GM19372 (cell line): ENCODE measurements around the gene RYR2.

ENCODE experiments used
- ATAC-seq: cut with Tn5 transposase; IDR thresholded peaks from one replicate; pipeline ENCODE4 v1.9.1; 2021; ENCODE audit warnings: mild to moderate bottlenecking, low read depth, moderate library complexity; ENCODE audit not compliant: unreplicated experiment

The RYR2 gene

GRCh38 chr1:237183963-237184540 lies 142.1 kb downstream of the RYR2 start:
- ATAC-seq = no peak

- no peak for ATAC-seq
Observed at GRCh38 chr1:237186675-237187074, 144.7 kb downstream of the RYR2 start.

- no peak for ATAC-seq
Observed at GRCh38 chr1:237187842-237188241, 145.9 kb downstream of the RYR2 start.

GRCh38 chr1:237191403-237191802 lies 149.4 kb downstream of the RYR2 start:
- no peak for ATAC-seq

- no peak for ATAC-seq
Observed at GRCh38 chr1:237197470-237198425, 155.8 kb downstream of the RYR2 start.

- ATAC-seq = no peak
Observed at GRCh38 chr1:237199026-237199425, 157.0 kb downstream of the RYR2 start.

- ATAC-seq = no peak
Observed at GRCh38 chr1:237201155-237201554, 159.2 kb downstream of the RYR2 start.

- ATAC-seq = no peak
Observed at GRCh38 chr1:237204841-237205240, 162.9 kb downstream of the RYR2 start.

GRCh38 chr1:237205400-237206064 lies 163.5 kb downstream of the RYR2 start:
- ATAC-seq = no peak

- no peak for ATAC-seq
Observed at GRCh38 chr1:237206065-237206414, 164.1 kb downstream of the RYR2 start.

GRCh38 chr1:237211031-237211430 lies 169.0 kb downstream of the RYR2 start:
- ATAC-seq = no peak

GRCh38 chr1:237211540-237211939 lies 169.6 kb downstream of the RYR2 start:
- ATAC-seq = no peak

GRCh38 chr1:237219751-237220642 lies 178.0 kb downstream of the RYR2 start:
- no peak for ATAC-seq

- ATAC-seq = no peak
Observed at GRCh38 chr1:237223419-237223818, 181.4 kb downstream of the RYR2 start.

- ATAC-seq = no peak
Observed at GRCh38 chr1:237226177-237226944, 184.4 kb downstream of the RYR2 start.

GRCh38 chr1:237227476-237227875 lies 185.5 kb downstream of the RYR2 start:
- no peak for ATAC-seq

- no peak for ATAC-seq
Observed at GRCh38 chr1:237228421-237228820, 186.4 kb downstream of the RYR2 start.

GRCh38 chr1:237229333-237229732 lies 187.3 kb downstream of the RYR2 start:
- ATAC-seq = no peak

- no peak for ATAC-seq
Observed at GRCh38 chr1:237232501-237232900, 190.5 kb downstream of the RYR2 start.

- ATAC-seq = no peak
Observed at GRCh38 chr1:237235091-237235490, 193.1 kb downstream of the RYR2 start.
